Renal cortical epithelial cell (primary cell): ENCODE data around the gene PGAP3. TPM values are rescaled to one million over a fixed set of nuclear protein-coding genes. Genes with fewer than 3 reads are reported as not detected.
A peak's percentile ranks its signal among the peaks of the same experiment; 100 is the strongest.

Experiments
- DNase-seq: peaks from one replicate; pipeline ENCODE4 v3.0.0-alpha.2; 2011; ENCODE audit warnings: low read depth
- total RNA-seq: library from RNA; depleted of rRNA; stranded (reverse); fragments of >200 nt; gene quantifications from 2 replicates; pipeline ENCODE4 v1.2.3, GENCODE V29; 2014

PGAP3 gene
- total RNA-seq, 1 donor from 2014 or later = 21.8 TPM

DNA sequence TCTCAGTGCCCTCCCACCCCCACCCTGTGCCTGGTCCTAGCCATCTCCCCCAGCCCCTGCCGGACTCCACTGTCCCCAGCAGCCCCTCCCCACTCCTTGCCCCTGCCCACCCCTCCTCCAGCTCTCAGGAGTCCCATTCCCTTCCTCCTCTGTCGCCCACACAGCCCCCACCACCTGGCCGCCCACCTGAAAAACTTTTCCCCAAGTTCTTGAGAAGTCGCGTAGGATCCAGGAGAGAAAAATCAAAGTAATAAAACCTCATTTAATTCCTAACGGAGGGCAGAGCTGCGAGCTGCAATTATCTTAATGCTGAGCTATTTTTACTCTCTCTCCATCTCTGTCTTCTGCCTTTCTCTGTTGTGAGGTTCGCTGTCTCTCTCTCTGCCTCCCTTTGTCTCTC lies 63.5 kb downstream of the PGAP3 start:
- DNase-seq = no peak

DNA sequence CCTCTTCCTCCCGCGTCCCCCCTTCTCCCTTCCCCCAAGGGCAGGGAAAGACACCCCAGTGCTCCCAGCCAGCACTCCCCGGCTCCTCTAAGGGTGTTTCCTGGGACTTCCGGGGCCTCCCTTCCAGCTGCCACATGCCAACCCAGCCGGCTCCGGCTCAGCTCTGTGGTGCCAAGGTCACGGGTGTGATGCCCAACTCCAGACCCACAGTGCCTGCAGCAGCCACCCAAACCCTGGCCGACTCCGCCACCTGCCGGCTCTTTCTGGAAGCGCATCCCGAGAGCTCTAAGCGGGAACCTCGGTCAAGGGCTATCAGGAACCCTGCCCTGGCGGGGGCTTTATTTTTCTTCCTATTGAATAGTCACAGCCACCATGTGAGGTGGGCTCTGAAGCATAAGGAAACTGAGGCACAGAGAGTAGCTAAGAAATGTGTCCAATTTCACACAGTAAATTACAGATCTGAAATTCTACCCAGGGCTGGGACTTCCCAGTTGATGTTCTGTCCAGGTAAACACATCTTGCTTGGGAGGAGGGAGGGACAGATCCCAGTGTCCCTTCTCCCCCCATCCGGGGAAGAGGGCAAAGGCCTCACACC lies 64.4 kb downstream of the PGAP3 start:
- DNase-seq = peak; percentile 42

DNA sequence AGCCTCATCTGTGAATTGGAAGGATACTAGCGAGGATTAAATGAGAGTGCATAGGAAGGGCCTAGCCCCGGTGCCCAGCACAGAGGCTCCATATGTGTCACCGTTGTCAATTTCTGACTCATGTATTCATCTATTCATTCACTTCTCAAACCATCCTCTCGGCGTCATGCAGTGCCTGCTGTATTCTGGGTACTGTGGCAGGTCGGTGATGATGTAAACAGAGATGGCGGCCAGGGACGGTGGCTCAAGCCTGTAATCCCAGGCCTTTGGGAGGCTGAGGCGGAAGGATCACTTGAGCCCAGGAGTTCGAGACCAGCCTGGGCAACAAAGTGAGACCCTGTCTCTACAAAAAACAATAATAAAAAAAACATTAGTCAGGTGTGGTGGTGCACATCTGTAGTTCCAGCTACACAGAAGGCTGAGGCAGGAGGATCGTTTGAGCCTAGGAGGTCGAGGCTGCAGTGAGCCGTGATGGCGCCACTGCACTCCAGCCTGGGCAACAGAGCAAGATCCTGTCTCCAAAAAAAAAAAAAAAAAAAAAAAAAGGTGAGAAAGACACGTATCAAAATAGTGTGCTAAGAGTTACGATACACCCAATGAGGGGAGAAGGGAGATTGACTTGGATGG lies 65.4 kb downstream of the PGAP3 start:
- no peak for DNase-seq

DNA sequence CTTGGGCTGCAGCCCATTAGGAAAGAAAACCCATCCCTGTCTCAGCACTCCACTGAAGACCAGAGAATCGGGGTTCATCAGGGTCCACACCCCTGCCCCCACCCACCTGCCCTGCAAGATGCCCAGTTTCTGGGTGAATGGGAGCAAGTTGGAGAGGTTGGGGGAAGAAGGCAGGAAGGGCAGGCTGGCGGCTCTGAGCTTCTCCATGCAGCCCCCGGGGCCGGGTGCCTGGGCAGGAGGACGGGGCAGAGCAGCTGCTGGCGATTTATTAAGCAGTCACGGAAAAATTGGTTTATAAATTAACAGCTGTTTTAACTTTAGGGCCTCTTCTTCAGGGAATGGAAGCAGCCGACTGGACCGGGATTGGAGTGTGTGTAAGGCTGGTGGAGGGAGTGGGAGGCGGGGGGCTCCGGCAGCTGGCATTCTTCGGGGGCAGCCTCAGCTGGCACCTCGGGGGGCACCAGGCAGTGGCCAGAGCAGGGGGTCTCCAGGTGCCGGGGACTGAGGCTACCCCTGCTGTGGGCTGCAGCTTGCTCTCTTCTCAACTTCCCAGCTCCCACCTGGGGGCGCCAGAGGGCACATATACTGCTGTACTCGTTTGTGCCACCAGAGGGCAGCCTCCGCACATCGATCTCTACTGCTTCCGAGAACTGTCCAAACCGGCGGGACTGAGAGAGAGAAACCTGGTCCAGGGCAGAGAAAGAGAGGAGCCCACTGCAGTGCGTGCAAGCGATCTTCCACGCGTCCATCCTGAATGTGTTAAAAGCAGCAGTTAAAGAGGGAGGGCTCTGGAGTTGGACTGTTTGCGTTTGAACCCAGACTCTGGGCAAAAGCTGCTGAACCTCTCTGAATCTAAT lies 66.1 kb downstream of the PGAP3 start:
- peak; percentile 52 for DNase-seq

Other genes starting within 250 kb of the PGAP3 start
- gene MED1, start 236.8 kb downstream of the PGAP3 start, total RNA-seq = 18.1 and 28.2 TPM in 2 replicates
- 18.6 and 38.9 TPM in 2 replicates for gene CDK12, start 226.6 kb downstream of the PGAP3 start, total RNA-seq
- not detected in 2 replicates for gene NEUROD2, start 80.1 kb downstream of the PGAP3 start, total RNA-seq
- gene PPP1R1B, start 61.1 kb downstream of the PGAP3 start, total RNA-seq = 0.15 TPM in 1 of 2 replicates, not detected in the other
- 22.4 and 31.9 TPM in 2 replicates for gene STARD3, start 50.9 kb downstream of the PGAP3 start, total RNA-seq
- gene TCAP, start 22.7 kb downstream of the PGAP3 start, total RNA-seq = 0.25 TPM in 1 of 2 replicates, not detected in the other
- gene PNMT, start 19.6 kb downstream of the PGAP3 start, total RNA-seq = 0.25 TPM in 1 of 2 replicates, not detected in the other
- gene ERBB2, start 12.0 kb upstream of the PGAP3 start, total RNA-seq = 28.5 and 121 TPM in 2 replicates
- 12.7 and 17.7 TPM in 2 replicates for gene MIEN1, start 42.5 kb upstream of the PGAP3 start, total RNA-seq
- gene GRB7, start 49.9 kb upstream of the PGAP3 start, total RNA-seq = 10.8 and 25.7 TPM in 2 replicates
- gene IKZF3, start 176.3 kb upstream of the PGAP3 start, total RNA-seq = under 0.01 and 0.17 TPM in 2 replicates
- not detected in 2 replicates for gene ZPBP2, start 180.1 kb upstream of the PGAP3 start, total RNA-seq
- 0.35 and 2.2 TPM in 2 replicates for gene GSDMB, start 230.6 kb upstream of the PGAP3 start, total RNA-seq
- 55.2 and 89.6 TPM in 2 replicates for gene ORMDL3, start 239.5 kb upstream of the PGAP3 start, total RNA-seq
- not detected in 2 replicates for gene LRRC3C, start 239.7 kb upstream of the PGAP3 start, total RNA-seq